ENCODE data around the gene OR14A16.

OR14A16 gene

GRCh38 chr1:247824023-247824422, at the start of gene OR14A16:
Gene OR14A16, minus strand, starts transcription at chr1:247824119. Its CDS starts 8,390 bp downstream, at chr1:247815729.
- TF ChIP-seq GATA3 (IDR thresholded peaks at IDR 0.05; ENCODE audit: low read depth, low read length), result no peak
- TF ChIP-seq GATA2 (IDR thresholded peaks at IDR 0.05; ENCODE audit: low read depth, low read length), result no peak

GRCh38 chr1:247865416-247865815, 41.5 kb upstream of the OR14A16 start:
- TF ChIP-seq GATA3 (IDR thresholded peaks at IDR 0.05; ENCODE audit: low read depth, low read length) (no peak), GATA2 (IDR thresholded peaks at IDR 0.05; ENCODE audit: low read depth, low read length) (no peak)

- TF ChIP-seq GATA3 (IDR thresholded peaks at IDR 0.05; ENCODE audit: low read depth, low read length) (no peak), GATA2 (IDR thresholded peaks at IDR 0.05; ENCODE audit: low read depth, low read length) (no peak)
These were observed 40.7 kb upstream of the OR14A16 start for GRCh38 chr1:247864644-247865043.

GRCh38 chr1:247862756-247863155, 38.8 kb upstream of the OR14A16 start:
- TF ChIP-seq GATA2 (IDR thresholded peaks at IDR 0.05; ENCODE audit: low read depth, low read length) (no peak), GATA3 (IDR thresholded peaks at IDR 0.05; ENCODE audit: low read depth, low read length) (no peak)

- TF ChIP-seq GATA3 (IDR thresholded peaks at IDR 0.05; ENCODE audit: low read depth, low read length) (no peak), GATA2 (IDR thresholded peaks at IDR 0.05; ENCODE audit: low read depth, low read length) (no peak)
These were observed 34.2 kb upstream of the OR14A16 start for GRCh38 chr1:247857985-247858619.

GRCh38 chr1:247857069-247857984, 33.4 kb upstream of the OR14A16 start, which contains the start of gene TRIM58:
Gene TRIM58, plus strand, starts transcription at chr1:247857187. Its CDS starts 60 bp downstream, at chr1:247857247.
- no peak for TF ChIP-seq GATA2 (IDR thresholded peaks at IDR 0.05; ENCODE audit: low read depth, low read length)
- TF ChIP-seq GATA3 (IDR thresholded peaks at IDR 0.05; ENCODE audit: low read depth, low read length), result no peak

GRCh38 chr1:247855911-247856310, 32.0 kb upstream of the OR14A16 start:
- no peak for TF ChIP-seq GATA2 (IDR thresholded peaks at IDR 0.05; ENCODE audit: low read depth, low read length)
- no peak for TF ChIP-seq GATA3 (IDR thresholded peaks at IDR 0.05; ENCODE audit: low read depth, low read length)

GRCh38 chr1:247854899-247855545, 31.1 kb upstream of the OR14A16 start:
- TF ChIP-seq GATA2 (IDR thresholded peaks at IDR 0.05; ENCODE audit: low read depth, low read length) (no peak), GATA3 (IDR thresholded peaks at IDR 0.05; ENCODE audit: low read depth, low read length) (no peak)

- TF ChIP-seq GATA3 (IDR thresholded peaks at IDR 0.05; ENCODE audit: low read depth, low read length), result no peak
- TF ChIP-seq GATA2 (IDR thresholded peaks at IDR 0.05; ENCODE audit: low read depth, low read length), result no peak
These were observed 25.7 kb upstream of the OR14A16 start for GRCh38 chr1:247849616-247850015.

- TF ChIP-seq GATA2 (IDR thresholded peaks at IDR 0.05; ENCODE audit: low read depth, low read length) (no peak), GATA3 (IDR thresholded peaks at IDR 0.05; ENCODE audit: low read depth, low read length) (no peak)
These were observed 24.4 kb upstream of the OR14A16 start for GRCh38 chr1:247848346-247848745.

GRCh38 chr1:247845693-247846017, 21.7 kb upstream of the OR14A16 start:
- TF ChIP-seq GATA2 (IDR thresholded peaks at IDR 0.05; ENCODE audit: low read depth, low read length) (no peak), GATA3 (IDR thresholded peaks at IDR 0.05; ENCODE audit: low read depth, low read length) (no peak)

- no peak for TF ChIP-seq GATA2 (IDR thresholded peaks at IDR 0.05; ENCODE audit: low read depth, low read length)
- TF ChIP-seq GATA3 (IDR thresholded peaks at IDR 0.05; ENCODE audit: low read depth, low read length), result no peak
These were observed 21.2 kb upstream of the OR14A16 start for GRCh38 chr1:247845011-247845692.

- TF ChIP-seq GATA2 (IDR thresholded peaks at IDR 0.05; ENCODE audit: low read depth, low read length) (no peak), GATA3 (IDR thresholded peaks at IDR 0.05; ENCODE audit: low read depth, low read length) (no peak)
These were observed 19.5 kb upstream of the OR14A16 start for GRCh38 chr1:247843411-247843810.

- TF ChIP-seq GATA2 (IDR thresholded peaks at IDR 0.05; ENCODE audit: low read depth, low read length), result no peak
- no peak for TF ChIP-seq GATA3 (IDR thresholded peaks at IDR 0.05; ENCODE audit: low read depth, low read length)
These were observed 17.9 kb upstream of the OR14A16 start, which contains the start of gene OR11L1 for GRCh38 chr1:247841796-247842195. Gene OR11L1, minus strand, starts transcription at chr1:247841896. Its CDS starts 0 bp downstream, at chr1:247841896.
